Measurements from ENCODE around the gene EGF. TPM values are rescaled to one million over a fixed set of nuclear protein-coding genes. Genes with fewer than 3 reads are reported as not detected.
"Not testable (repeated sequence)": the region's sequence is repeated elsewhere in the genome, so short reads cannot be mapped to it uniquely, and the experiment has no call there.

The EGF gene
- polyA plus RNA-seq (ENCODE audit: insufficient read length in 3 of 3) = 1 to 10 TPM; 2.3 to 6.7 (median 4.6) TPM
- long read RNA-seq, donor 1 = 0 reads
- long read RNA-seq, donor 2 = 0 reads
- long read RNA-seq, donor 3 = 0 reads
- long read RNA-seq, donor 4 = 0 reads
- long read RNA-seq, donor 5 = 0 reads
- long read RNA-seq, donor 6 = 0 reads
- long read RNA-seq, donor 7 = 0 reads
- long read RNA-seq, donor 8 = 0 reads
- long read RNA-seq, donor 9 = 0 reads
- long read RNA-seq, donor 10 = 0 reads
- long read RNA-seq, donor 11, full-length matches to known transcripts = 1 of 1 reads
- long read RNA-seq, donor 11, partial matches to known transcripts = 0 of 1 reads
- long read RNA-seq, donor 11, other reads (novel, unspliced or antisense) = 0 of 1 reads
- long read RNA-seq, donor 12 = 0 reads
- long read RNA-seq, donor 13 = 0 reads
- long read RNA-seq, donor 14, partial matches to known transcripts = 0 of 1 reads
- long read RNA-seq, donor 14, other reads (novel, unspliced or antisense) = 0 of 1 reads
- long read RNA-seq, donor 15 = 0 reads
- long read RNA-seq, donor 16, full-length matches to known transcripts = 1 of 1 reads
- long read RNA-seq, donor 16, partial matches to known transcripts = 0 of 1 reads
- long read RNA-seq, donor 16, other reads (novel, unspliced or antisense) = 0 of 1 reads

DNA sequence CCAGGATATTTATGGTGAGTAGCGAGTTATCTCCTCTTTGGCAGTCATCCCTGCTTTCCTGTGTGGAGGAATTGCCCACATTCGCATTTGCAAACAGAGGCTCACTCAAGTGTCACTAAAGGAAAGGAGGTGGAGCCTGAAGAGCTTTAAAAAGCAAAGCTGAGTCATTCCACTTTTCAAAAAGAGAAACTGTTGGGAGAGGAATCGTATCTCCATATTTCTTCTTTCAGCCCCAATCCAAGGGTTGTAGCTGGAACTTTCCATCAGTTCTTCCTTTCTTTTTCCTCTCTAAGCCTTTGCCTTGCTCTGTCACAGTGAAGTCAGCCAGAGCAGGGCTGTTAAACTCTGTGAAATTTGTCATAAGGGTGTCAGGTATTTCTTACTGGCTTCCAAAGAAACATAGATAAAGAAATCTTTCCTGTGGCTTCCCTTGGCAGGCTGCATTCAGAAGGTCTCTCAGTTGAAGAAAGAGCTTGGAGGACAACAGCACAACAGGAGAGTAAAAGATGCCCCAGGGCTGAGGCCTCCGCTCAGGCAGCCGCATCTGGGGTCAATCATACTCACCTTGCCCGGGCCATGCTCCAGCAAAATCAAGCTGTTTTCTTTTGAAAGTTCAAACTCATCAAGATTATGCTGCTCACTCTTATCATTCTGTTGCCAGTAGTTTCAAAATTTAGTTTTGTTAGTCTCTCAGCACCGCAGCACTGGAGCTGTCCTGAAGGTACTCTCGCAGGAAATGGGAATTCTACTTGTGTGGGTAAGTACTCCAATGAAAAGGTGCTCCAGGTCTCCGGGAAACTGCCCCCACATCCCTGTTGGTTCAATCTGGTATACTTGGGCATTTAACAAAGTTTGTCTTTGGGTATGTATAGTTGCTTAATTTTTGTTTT, at the start of gene EGF:
Gene EGF (plus strand): TSS at position 178 of the 890 bp plus-strand sequence. CDS start 453 bp downstream, at position 631.
- DNase-seq = peak; percentile 21

DNA sequence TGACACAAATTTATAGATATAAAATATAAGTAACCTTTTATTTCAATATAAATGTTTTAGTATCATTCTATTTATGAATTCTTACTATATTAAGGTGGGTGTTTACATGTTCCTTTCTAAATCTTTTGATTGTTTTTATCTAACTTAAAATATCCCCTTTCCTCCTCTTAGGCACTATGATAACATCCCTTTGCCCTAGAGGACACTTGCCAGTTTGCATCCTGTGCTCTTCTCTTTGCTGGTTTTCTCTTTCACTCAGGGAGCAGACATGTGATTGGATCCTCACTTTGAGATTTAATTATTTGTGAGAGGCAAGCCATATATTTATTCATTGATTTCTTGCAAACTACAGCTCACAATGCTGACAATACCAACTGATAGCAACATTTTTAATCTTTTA, 48.5 kb upstream of the EGF start:
- DNase-seq = no peak

DNA sequence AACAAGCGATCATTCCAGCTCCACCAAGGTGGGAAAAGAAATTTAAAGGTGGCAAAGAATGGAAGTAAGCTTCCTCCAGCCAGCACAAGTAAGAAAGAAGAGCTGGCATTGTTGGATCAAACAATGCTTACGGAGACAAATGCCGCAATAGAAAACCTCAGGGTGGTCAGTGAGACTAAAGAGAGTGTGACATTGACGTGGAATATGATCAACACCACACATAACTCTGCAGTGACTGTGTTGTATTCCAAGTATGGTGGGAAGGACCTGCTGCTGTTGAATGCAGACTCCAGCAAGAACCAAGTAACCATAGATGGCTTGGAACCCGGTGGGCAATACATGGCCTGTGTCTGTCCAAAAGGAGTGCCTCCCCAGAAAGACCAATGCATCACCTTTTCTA, 42.6 kb upstream of the EGF start:
- DNase-seq = no peak

DNA sequence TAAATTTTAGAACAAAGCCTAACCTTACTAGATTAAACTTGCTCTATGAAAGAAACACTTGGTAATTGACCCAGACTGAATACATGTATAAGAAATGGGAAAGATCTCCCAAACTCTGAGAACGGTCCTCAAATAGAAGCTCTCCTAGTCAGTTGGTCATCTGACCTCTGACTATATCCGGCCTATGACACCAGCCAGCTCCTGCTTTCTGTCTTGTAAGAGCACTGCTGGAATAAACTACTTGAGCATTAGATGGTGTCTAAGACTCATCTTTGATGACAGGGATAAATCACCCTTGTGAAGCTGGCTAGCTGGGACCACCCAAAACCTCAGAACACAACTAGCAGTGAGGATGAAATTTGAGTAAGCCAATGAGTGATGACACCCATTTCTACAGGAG, 40.6 kb upstream of the EGF start:
- DNase-seq = no peak

DNA sequence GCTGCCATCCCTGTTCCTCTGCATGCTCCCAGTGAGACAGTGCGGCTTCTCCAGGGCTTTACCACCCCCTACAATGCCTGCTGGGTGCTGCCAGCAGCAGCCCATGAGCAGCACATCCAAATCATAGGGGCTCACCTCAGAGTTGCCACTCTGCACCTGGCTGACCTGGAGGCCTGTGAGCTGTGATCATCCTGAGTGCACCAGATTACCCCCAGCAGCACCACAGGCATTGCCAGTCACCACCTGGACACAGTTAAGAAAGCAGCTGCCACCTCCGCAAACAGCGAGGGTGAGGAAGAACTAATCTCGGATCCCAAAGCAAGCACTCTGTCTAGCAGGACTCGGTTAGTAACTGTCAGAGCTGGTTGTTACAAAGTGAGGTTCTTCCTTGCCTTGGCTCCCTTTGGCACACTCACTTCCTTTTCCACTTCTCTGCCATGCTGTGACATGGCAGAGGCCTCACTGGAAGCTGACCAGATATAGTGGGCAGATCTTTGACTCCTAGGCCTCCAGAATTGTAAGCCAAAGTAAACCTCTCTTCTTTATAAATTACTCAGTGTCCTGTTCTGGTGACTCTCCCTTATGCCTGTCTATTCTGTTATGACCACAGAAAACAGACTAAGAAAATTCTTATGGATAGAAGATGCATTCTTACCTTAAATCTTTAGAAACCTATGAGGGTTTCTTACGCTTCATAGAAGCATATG, 39.6 kb upstream of the EGF start:
- no peak for DNase-seq

DNA sequence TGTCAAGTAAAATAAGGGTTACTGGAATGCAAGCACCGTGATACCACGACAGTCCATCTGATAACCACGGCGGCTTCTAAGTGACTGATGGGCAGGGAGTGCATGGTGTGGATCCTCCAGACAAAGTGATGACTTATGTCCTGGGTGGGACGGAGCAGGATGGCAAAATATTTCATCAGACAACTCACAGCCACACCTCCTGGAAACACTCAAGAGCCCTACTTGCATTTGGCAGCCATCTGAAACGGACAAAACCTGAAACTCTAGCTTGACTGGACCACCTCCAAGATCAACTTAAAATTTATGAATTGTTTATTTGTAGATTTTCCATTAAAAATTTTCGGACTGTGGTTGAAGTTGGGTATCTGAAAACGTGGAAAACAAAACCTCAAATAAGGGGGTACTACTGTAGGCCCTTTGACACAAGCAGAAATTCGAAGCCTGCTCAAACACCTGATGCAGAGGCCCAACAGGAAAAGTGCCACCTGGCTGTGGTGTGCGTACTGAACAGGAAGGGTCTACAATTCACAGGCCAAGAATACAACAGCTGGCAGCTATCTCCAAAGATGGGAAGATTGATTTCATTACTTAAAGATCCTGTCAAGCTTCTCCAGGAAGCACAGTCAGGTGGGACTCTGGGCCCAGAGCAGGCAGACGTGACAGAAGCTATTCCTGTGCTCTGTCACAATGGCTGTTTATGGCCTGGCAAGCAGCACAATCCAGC, 38.7 kb upstream of the EGF start:
- DNase-seq = no peak

DNA sequence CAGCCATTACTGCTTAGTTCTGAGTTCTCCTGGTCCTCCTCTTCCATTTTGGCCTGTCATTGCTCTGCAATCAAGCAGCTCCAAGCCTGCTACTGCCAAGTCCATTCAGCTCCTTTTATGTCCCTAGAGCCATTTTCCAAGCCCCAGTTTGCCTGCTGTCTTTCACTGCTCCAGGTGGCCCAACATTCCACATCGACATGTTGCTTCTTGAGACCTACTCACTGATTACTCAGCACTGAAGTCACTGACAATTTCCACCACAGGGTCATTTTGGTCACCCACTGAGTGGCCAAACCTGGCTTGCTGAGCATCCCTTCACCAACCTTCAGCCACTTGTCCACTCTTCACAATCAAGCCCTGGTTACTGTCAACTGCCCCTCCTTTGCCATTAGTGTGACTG, 37.6 kb upstream of the EGF start:
- no peak for DNase-seq

DNA sequence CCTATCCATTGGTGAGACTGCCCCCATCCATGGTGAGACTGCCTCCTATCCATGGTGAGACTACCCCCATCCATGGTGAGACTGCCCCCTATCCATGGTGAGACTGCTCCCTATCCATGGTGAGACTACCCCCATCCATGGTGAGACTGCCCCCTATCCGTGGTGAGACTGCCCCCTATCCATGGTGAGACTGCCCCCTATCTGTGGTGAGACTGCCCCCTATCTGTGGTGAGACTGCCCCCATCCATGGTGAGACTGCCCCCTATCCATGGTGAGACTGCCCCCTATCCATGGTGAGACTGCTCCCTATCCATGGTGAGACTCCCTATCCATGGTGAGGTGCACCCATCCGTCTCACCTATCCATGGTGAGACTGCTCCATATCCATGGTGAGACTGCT, 37.1 kb upstream of the EGF start:
- DNase-seq = not testable (repeated sequence)

DNA sequence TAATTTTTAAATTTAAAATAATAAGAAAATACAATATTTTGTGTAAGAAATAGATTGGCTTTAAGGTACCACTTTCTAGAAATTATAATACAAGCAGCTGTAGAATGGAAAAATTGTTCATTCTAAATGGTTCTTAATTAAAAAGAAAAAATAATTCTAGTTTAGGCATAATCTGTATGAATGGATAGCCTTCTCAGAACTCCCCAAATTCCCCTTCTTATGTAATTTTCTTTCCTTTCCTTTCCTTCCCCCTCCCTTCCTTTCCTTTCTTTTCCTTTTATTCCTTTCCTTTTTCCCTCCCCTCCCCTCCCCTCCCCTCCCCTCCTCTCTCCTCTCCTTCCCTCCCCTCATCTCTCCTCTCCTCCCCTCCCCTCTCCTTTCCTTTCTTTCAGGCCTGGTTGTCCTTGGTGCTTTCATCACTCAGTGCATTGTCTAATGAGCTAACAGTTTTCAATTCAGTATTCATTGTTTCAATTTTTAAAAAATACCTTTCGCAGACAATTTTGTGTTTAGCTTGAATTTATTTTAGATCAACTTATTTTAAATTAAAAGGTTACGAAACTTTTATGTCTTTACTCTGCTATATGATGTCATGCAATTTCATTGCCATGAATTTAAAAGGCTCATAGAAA, 35.9 kb upstream of the EGF start:
- DNase-seq = no peak

DNA sequence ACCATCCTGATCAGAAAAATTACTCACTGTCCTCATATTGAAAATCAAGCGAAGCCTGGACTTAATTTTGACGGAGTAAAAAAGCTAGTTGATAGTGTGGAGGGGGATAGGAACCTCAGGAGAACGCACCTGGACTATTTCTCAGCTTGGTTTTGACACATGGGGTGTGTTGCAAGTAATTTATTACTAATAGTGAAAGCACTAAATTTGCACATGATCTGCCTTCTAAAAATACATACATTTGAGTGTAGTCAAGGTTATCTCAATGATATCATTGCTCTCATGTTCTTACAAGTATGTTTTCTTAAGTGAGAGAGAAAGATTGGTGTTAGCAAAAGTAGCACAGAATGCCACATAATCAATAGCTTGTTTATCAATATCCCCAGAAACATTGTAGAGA, 35.3 kb upstream of the EGF start:
- no peak for DNase-seq

DNA sequence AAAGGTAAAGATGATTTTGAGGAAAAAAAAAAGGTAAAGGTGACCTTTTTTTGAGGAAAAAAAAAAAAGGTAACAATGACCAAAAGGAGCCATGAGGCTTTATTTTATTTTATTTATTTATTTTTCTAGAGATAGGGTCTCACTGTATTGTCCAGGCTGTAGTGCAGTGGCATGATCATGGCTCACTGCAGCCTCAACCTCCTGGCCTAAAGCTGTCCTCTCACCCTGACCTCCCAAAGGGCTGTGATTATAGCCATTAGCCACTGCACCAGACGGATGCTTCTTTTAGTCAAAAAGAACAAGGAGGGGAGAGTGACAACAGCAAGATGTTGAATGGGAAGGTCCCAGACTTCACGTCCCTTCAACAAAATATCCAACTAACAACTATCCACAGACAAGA, 34.3 kb upstream of the EGF start:
- no peak for DNase-seq

DNA sequence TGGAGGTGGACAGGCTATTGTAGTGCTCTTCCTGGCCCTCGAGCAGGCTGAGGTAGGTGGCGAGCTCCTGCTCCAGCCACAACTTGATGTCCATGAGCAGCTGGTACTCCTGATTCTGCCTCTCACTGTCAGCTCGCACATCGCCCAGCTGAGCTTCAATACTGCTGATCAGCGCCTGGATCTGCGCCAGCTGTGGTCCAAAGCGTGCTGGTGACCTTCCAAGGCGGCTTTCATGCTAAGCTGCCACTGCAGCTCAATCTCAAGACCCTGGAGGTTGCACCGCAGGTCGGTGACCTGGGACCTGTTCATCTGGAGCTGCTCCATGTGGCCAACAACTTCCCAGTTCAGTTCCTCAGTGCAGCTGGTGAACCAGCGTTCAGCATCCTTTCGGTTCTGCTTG, 33.6 kb upstream of the EGF start:
- DNase-seq = no peak

DNA sequence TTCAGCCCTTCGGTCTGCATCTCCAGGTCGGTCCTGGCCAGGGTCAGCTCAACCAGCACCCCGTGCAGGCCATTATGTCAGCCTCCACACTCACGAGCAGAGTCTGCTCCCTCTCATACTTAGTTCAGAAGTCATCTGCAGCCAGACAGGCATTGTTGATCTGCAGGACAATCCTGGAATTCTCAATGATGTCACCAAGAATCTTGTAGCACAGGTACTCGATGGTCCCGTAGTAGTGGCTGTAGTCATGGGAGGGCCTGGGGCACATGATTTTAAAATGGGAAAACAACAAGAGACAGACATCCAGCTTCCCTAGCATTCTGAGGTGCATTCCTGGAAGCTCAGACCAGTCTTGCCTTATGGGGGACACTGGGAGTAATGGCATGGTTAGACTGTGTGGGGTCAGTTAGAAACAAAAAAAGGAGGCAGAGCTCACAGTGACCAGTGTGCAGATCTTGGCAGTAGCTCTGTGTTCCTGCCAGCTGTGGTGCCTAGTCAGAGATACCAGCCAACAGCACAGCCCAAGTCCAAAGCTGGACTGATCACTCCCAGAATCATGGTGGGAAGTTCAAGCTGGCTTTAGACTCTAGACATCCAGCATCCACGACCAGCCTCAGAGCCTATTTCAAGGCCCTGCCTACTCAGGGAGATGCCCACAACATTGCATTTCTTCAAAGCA, 32.9 kb upstream of the EGF start:
- DNase-seq = no peak

DNA sequence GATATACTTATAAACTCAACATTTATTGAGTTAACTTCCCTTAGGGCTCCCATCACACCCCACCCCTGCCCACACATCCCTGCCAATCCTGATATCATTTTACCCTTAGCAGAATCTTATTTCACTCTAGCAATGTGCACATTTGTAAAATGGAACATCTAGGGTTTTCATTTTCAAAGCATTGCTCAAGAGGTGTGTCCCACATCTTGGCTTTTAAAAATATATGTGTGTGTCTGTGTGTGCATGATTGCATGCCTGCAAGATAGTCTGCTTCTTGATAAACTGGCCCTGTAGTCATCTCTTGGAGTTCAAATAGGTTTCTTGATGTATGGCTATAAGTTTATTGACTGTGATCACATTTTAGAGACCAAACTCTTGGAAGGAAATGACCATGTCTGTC, 26.4 kb upstream of the EGF start:
- no peak for DNase-seq

DNA sequence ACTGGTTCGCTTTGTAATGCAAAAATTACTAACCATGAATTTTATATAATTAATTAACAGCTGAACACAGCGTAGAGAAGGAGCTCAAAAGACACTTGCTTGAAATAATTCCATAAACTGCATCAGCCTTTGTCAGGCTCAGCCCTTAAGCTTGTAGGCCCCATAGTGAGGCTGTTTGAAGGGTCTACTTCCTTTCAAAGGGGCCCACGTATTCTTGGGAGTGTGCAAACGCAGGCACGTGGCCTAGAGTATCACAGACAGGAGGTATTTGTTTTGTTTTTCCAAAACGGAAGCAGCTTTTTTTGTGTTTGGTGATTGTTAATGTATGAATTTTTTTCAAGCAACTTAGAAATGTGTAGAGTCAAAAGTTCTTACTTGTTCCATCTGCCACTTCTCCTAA, 25.6 kb upstream of the EGF start:
- no peak for DNase-seq

DNA sequence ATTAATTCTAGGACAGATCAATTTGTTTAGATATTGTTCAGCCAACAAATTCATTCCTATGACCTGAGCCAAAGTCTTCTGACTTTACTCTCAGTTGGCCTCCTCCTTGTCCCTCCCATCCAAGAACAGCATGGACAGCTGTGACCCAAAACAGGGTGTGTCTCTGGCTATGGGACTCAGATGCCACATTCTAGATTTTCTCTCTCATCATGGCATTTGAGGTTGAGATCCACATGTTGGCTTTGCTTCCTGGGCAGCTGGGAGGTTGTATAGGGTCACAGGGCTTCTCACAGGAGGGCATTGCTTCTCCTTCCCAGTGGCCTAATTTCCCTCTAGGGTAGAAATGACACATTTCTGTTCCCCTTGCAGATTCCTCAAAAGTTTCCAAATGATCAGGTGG, 22.6 kb upstream of the EGF start:
- no peak for DNase-seq

DNA sequence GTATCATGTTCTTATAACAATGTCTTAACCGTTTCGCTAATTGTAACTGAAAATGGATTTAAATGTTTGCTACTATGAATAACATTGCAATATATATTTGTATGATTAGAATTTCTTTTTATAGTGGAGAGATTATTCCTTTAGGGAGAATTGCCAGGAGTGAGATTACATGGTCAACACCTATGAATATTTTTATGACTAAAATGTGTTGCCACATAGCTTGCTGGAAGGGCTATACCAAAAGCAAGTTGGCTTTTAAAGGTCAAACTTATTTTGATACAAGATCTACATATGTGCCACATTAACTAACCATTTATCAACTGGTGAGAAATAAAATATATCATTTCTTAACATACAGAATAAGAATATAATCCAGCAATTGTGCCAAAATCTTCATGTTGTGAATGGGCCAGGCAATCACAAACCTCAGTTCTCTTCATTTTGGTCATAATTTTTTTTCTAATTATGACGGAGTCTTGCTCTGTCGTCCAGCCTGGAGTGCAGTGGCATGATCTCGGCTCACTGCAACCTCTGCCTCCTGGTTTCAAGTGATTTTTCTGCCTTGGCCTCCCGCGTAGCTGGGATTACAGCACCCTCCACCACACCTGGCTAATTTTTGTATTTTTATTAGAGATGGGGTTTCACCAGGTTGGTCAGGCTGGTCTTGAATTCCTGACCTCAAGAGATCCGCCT, 10.0 kb upstream of the EGF start:
- no peak for DNase-seq

DNA sequence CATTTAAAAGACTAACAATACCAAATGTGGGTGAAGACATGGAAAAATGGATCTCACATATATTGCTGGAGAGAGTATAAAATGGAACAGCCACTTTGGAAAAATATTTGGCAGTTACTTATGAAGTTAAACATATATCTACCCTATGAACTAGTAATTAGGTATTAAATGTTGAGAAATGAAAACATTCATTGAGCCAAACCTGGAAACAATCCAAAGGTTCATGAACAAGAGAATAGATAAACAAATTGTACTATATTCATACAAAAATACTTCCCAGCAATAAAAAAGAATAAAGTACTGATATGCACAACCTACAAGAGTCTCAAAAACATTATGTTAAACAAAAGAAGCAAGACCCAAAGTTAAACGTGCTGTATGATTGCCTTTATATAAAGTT, 4.0 kb upstream of the EGF start:
- DNase-seq = no peak

DNA sequence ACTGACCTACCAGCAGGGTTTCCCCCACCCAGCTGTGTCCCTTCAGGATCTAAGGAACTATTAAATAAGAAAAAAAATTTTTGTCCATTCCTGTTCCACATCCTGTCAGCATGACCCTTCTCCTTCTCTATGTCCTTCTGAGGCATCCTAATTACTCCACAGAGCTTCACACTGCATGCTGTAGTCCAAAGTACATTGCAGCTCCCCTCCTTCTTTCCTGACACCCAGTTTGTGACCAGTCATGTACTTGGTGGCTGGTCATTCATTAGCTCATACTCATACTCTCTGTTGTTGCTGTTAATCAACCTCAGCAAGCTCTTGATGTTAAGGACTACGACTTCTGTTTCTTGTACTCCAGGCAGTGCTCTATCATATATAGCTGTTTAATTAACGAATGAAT, 2.4 kb upstream of the EGF start:
- DNase-seq = no peak
